ENCODE measurements around the gene PLA2G7. TPM values are rescaled to one million over a fixed set of nuclear protein-coding genes. Genes with fewer than 3 reads are reported as not detected.
"Not testable (repeated sequence)": the region's sequence is repeated elsewhere in the genome, so short reads cannot be mapped to it uniquely, and the experiment has no call there.

The PLA2G7 gene
- polyA plus RNA-seq, 1 donor from 2014 or later: 0.35 TPM

DNA sequence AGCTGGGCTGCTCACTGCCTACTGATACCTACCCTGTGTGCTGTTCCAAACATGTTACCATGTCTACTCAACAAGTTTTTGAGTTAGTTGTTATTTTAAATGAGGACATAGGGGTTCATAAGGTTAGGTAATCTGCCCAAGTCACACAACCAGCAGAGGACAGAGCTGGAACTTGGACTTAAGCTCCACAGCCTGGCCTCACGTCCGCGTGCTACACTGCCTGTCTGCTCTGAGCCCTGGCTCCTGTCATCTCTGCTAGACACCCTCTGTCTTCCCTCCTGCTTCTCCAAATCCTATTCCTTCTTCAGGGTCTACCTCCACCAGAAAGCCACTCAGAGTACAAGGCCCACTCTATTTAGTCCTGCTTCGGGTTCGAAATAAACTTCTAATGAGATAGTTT, 29.8 kb upstream of the PLA2G7 start:
- no peak overlapping the region for H3K9ac ChIP-seq (ENCODE audit: low read length)
- no peaks in the 10 kb centered on the region for H3K36me3 ChIP-seq (ENCODE audit: insufficient read depth, low read length)
- no peaks in the 10 kb centered on the region for H3K27me3 ChIP-seq (ENCODE audit: insufficient read depth, low read depth, low read length)
- no peaks in the 10 kb centered on the region for H3K9me3 ChIP-seq (ENCODE audit: low read length)
- H3K4me2 ChIP-seq (ENCODE audit: low read length): no peak overlapping the region
- H3K4me3 ChIP-seq (ENCODE audit: low read length): no peak overlapping the region
- no peaks in the 10 kb centered on the region for H3F3A ChIP-seq (ENCODE audit: insufficient read depth, low read length, poor library complexity, severe bottlenecking)
- no peaks in the 10 kb centered on the region for H4K20me1 ChIP-seq (ENCODE audit: insufficient read depth)
- no peak overlapping the region for H2AFZ ChIP-seq (ENCODE audit: low read depth, low read length)
- no peak for TF ChIP-seq SMC3 (conservative IDR thresholded peaks at IDR 0.05; ENCODE audit: poor library complexity)
- H3K79me2 ChIP-seq (replicated peaks; ENCODE audit: insufficient read depth, low read length): no peaks in the 10 kb centered on the region
- H3K9me2 ChIP-seq (ENCODE audit: insufficient read depth, low read length): no peaks in the 10 kb centered on the region
- no peak overlapping the region for H3K27ac ChIP-seq (ENCODE audit: low read length)

DNA sequence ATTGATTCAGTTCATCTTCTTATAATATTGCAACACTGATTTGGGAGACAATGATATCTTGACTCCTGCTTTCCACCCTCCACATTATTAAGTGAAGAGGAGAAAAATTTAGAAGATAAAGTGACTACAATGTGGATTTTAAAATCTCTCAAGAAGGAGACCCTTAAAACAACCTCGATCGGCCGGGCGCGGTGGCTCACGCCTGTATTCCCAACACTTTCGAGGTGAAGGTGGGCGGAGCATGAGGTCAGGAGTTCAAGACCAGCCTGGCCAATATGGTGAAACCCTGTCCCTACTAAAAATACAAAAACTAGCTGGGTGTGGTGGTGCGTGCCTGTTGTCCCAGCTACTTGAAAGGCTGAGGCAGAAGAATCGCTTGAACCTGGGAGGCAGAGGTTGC, 29.1 kb upstream of the PLA2G7 start:
- not testable (repeated sequence) for H2AFZ ChIP-seq (ENCODE audit: low read depth, low read length); H3K79me2 ChIP-seq (replicated peaks; ENCODE audit: insufficient read depth, low read length); H3K9ac ChIP-seq (ENCODE audit: low read length); H3K9me3 ChIP-seq (ENCODE audit: low read length); H3K9me2 ChIP-seq (ENCODE audit: insufficient read depth, low read length); H3K4me3 ChIP-seq (ENCODE audit: low read length); H3K4me2 ChIP-seq (ENCODE audit: low read length); H3K27ac ChIP-seq (ENCODE audit: low read length); H3K36me3 ChIP-seq (ENCODE audit: insufficient read depth, low read length); H4K20me1 ChIP-seq (ENCODE audit: insufficient read depth); H3K27me3 ChIP-seq (ENCODE audit: insufficient read depth, low read depth, low read length); H3F3A ChIP-seq (ENCODE audit: insufficient read depth, low read length, poor library complexity, severe bottlenecking)

GRCh38 chr6:46763466-46763865, 28.3 kb upstream of the PLA2G7 start:
- TF ChIP-seq EZH2 (IDR thresholded peaks at IDR 0.05; ENCODE audit: borderline replicate concordance, insufficient read depth, low read length, poor library complexity, severe bottlenecking): no peak
- no peak for TF ChIP-seq EP300 (conservative IDR thresholded peaks at IDR 0.05; ENCODE audit: poor library complexity, severe bottlenecking)
- TF ChIP-seq CTCF (IDR thresholded peaks at IDR 0.05; ENCODE audit: poor library complexity, severe bottlenecking): no peak
- no peak for TF ChIP-seq RAD21 (conservative IDR thresholded peaks at IDR 0.05)
- TF ChIP-seq POLR2AphosphoS5 (IDR thresholded peaks at IDR 0.05): no peak
- TF ChIP-seq TAF1 (IDR thresholded peaks at IDR 0.05; ENCODE audit: low read depth): no peak
- TF ChIP-seq, protein P1, sequence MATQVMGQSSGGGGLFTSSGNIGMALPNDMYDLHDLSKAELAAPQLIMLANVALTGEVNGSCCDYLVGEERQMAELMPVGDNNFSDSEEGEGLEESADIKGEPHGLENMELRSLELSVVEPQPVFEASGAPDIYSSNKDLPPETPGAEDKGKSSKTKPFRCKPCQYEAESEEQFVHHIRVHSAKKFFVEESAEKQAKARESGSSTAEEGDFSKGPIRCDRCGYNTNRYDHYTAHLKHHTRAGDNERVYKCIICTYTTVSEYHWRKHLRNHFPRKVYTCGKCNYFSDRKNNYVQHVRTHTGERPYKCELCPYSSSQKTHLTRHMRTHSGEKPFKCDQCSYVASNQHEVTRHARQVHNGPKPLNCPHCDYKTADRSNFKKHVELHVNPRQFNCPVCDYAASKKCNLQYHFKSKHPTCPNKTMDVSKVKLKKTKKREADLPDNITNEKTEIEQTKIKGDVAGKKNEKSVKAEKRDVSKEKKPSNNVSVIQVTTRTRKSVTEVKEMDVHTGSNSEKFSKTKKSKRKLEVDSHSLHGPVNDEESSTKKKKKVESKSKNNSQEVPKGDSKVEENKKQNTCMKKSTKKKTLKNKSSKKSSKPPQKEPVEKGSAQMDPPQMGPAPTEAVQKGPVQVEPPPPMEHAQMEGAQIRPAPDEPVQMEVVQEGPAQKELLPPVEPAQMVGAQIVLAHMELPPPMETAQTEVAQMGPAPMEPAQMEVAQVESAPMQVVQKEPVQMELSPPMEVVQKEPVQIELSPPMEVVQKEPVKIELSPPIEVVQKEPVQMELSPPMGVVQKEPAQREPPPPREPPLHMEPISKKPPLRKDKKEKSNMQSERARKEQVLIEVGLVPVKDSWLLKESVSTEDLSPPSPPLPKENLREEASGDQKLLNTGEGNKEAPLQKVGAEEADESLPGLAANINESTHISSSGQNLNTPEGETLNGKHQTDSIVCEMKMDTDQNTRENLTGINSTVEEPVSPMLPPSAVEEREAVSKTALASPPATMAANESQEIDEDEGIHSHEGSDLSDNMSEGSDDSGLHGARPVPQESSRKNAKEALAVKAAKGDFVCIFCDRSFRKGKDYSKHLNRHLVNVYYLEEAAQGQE (IDR thresholded peaks at IDR 0.05; ENCODE audit: borderline replicate concordance): no peak
- no peak for TF ChIP-seq SMC3 (conservative IDR thresholded peaks at IDR 0.05; ENCODE audit: poor library complexity)
- TF ChIP-seq MXI1 (conservative IDR thresholded peaks at IDR 0.05; ENCODE audit: poor library complexity, severe bottlenecking): no peak
- H3K4me3 ChIP-seq (ENCODE audit: low read length): no peak overlapping the region
- H3K9me2 ChIP-seq (ENCODE audit: insufficient read depth, low read length): no peaks in the 10 kb centered on the region
- H3K79me2 ChIP-seq (replicated peaks; ENCODE audit: insufficient read depth, low read length): no peaks in the 10 kb centered on the region
- H3K27ac ChIP-seq (ENCODE audit: low read length): no peak overlapping the region
- H3F3A ChIP-seq (ENCODE audit: insufficient read depth, low read length, poor library complexity, severe bottlenecking): no peaks in the 10 kb centered on the region
- no peaks in the 10 kb centered on the region for H3K27me3 ChIP-seq (ENCODE audit: insufficient read depth, low read depth, low read length)
- H3K36me3 ChIP-seq (ENCODE audit: insufficient read depth, low read length): no peaks in the 10 kb centered on the region
- H2AFZ ChIP-seq (ENCODE audit: low read depth, low read length): no peak overlapping the region
- H3K4me2 ChIP-seq (ENCODE audit: low read length): no peak overlapping the region
- no peaks in the 10 kb centered on the region for H4K20me1 ChIP-seq (ENCODE audit: insufficient read depth)
- no peak overlapping the region for H3K9ac ChIP-seq (ENCODE audit: low read length)
- H3K9me3 ChIP-seq (ENCODE audit: low read length): no peaks in the 10 kb centered on the region

Data from neural cell (in vitro differentiated cells).